GM12891 (cell line): Measurements from ENCODE around the gene EYS.

ENCODE experiments used
- POLR2A ChIP-seq: IDR thresholded peaks from 2 replicates; pipeline ENCODE4 v1.6.1; 2011; ENCODE audit warnings: low read depth, low read length, control low read depth
- TAF1 ChIP-seq: IDR thresholded peaks from 2 replicates; pipeline ENCODE4 v1.6.1; 2011; ENCODE audit warnings: low read depth, low read length, control low read depth

GRCh38 chr6:63806573-63806913, 1900.5 kb downstream of the EYS start:
- TF ChIP-seq TAF1 = no peak
- no peak for TF ChIP-seq POLR2A
